Measurements from ENCODE around the gene COX5A. TPM values are rescaled to one million over a fixed set of nuclear protein-coding genes. Genes with fewer than 3 reads are reported as not detected.

COX5A gene
- total and polyA plus RNA-seq, 2 donors (not counting 1 experiment from before 2014, with no cell fraction given) = 53.3 to 77.3 TPM

DNA sequence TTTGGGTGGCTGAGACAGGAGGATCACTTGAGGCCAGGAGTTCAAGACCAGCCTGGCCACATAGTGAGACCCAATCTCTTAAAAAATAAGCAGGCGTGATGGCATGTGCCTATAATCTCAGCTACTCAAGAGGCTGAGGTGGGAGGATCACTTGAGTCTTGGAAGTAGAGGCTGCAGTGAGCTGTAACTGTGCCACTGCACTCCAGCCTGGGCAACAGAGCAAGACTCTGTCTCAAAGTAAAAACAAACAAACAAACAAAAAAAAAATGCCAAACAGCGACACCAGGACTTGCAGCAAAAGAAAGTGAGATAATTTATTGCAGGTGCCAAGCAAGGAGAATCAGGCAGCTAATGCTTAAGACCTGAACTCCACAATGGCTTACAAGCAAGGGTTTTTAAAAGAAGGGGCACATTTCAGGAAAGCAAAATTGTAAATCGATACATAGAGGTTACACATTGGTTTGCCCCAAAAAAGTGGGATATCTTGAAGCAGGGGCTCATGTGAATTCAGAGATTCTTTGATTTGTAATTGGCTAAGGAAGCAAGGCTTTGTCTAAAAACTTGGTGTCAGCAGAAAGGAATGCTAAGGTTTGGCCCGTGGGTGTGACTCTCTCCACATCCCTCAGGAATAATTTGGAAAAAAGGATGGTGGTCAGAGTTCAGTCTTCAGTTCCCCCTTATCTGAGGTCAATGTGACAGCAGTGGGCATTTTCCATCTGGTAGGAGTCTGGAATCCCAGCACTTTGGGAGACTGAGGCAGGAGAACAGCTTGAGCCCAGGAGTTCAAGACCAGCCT, 53.2 kb downstream of the COX5A start:
- Mint-ChIP-seq H3K9me3 (ENCODE audit: insufficient read depth) (no peaks in the 10 kb centered on the region), H3K4me1 (peaks cover 11% of the 10 kb centered on the region), H3K27ac (no peak overlapping the region), H3K4me3 (peak overlapping the region; percentile 23), H3K27me3 (no peaks in the 10 kb centered on the region)
- WGBS (ENCODE audit: insufficient coverage) = 93% methylated on average over 2 of the region's 4 CpGs
- Histone ChIP-seq H3K9ac (ENCODE audit: low read length) (no peak overlapping the region), H3K27me3 (replicated peaks in 1 of 4; ENCODE audit: control extremely low read depth in 1 of 4, control insufficient read depth in 3 of 4, insufficient read depth in 4 of 4, low read length in 3 of 4) (no peaks in the 10 kb centered on the region), H2AFZ (ENCODE audit: insufficient read depth, low read depth, low read length, poor library complexity, severe bottlenecking) (no peak overlapping the region), H3K4me1 (ENCODE audit: control insufficient read depth in 2 of 2, insufficient read depth in 2 of 2, low read length in 2 of 2) (peaks cover 8 to 19% of the 10 kb centered on the region in 2 donors), H3K27ac (ENCODE audit: low read length in 2 of 2) (no peak overlapping the region), H4K20me1 (ENCODE audit: control insufficient read depth, insufficient read depth, low read length, poor library complexity, severe bottlenecking) (no peaks in the 10 kb centered on the region), H3K4me2 (replicated peaks; ENCODE audit: low read depth, low read length, poor library complexity, severe bottlenecking) (no peak overlapping the region), H3K79me2 (ENCODE audit: control insufficient read depth, insufficient read depth, low read length) (peaks cover 5% of the 10 kb centered on the region), H3K36me3 (replicated peaks in 1 of 2; ENCODE audit: control extremely low read depth in 1 of 2, control insufficient read depth in 1 of 2, extremely low read depth in 1 of 2, insufficient read depth in 2 of 2, low read length in 1 of 2) (no peaks in the 10 kb centered on the region), H3K4me3 (ENCODE audit: control extremely low read depth in 1 of 5, extremely low read depth in 1 of 5, insufficient read depth in 1 of 5, low read depth in 2 of 5, low read length in 4 of 5) (no peak overlapping the region), H3K9me3 (ENCODE audit: control extremely low read depth in 1 of 3, control insufficient read depth in 2 of 3, insufficient read depth in 1 of 3, low read length in 2 of 3) (peaks cover 0 to 9% (median 3%) of the 10 kb centered on the region in 3 donors)
- ATAC-seq (ENCODE audit: low read depth) = no peak
- DNase-seq = no peak
- ChIA-PET CTCF (interaction anchor here (1.8 kb wide), 1 partner anchor 17 kb away, joined by 10 read pairs; no protein-coding TSS in a partner anchor), POLR2A (interaction anchor here (1.0 kb wide), 1 partner anchor 15 kb away, joined by 5 read pairs; no protein-coding TSS in a partner anchor)
- TF ChIP-seq EZH2 (IDR thresholded peaks at IDR 0.05; ENCODE audit: borderline replicate concordance, insufficient read depth, low read depth, low read length, poor library complexity, severe bottlenecking) = no peak
- TF ChIP-seq, protein P1, sequence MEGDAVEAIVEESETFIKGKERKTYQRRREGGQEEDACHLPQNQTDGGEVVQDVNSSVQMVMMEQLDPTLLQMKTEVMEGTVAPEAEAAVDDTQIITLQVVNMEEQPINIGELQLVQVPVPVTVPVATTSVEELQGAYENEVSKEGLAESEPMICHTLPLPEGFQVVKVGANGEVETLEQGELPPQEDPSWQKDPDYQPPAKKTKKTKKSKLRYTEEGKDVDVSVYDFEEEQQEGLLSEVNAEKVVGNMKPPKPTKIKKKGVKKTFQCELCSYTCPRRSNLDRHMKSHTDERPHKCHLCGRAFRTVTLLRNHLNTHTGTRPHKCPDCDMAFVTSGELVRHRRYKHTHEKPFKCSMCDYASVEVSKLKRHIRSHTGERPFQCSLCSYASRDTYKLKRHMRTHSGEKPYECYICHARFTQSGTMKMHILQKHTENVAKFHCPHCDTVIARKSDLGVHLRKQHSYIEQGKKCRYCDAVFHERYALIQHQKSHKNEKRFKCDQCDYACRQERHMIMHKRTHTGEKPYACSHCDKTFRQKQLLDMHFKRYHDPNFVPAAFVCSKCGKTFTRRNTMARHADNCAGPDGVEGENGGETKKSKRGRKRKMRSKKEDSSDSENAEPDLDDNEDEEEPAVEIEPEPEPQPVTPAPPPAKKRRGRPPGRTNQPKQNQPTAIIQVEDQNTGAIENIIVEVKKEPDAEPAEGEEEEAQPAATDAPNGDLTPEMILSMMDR (IDR thresholded peaks at IDR 0.05) = no peak
- intact Hi-C loops (cut with micrococcal nuclease) = no loop called here

DNA sequence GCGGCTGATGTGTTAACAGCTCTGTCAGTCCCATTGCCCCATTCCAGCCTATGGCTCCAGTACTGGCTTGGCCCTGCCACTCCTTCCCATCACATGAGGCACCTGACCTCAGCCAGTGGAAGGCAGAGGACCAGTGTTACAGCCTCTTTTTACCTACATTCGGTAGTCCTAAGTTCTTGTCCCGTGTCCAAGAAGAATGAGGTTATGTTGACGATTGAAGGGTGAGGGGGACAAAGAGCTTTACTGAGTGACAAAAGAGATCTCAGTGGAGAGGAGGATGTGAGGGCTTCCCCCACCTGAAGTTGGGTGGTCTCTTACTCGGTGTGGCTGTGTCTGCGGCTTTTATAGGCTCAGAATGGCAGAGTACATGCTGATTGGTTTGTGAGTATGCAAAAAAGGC, 55.3 kb downstream of the COX5A start:
- Mint-ChIP-seq H3K4me3 (no peak overlapping the region), H3K4me1 (peaks cover 4% of the 10 kb centered on the region), H3K27me3 (no peaks in the 10 kb centered on the region), H3K9me3 (ENCODE audit: insufficient read depth) (no peaks in the 10 kb centered on the region), H3K27ac (no peak overlapping the region)
- no peak overlapping the region for H3K9ac ChIP-seq (ENCODE audit: low read length)
- H2AFZ ChIP-seq (ENCODE audit: insufficient read depth, low read depth, low read length, poor library complexity, severe bottlenecking) = no peak overlapping the region
- CTCF ChIA-PET = interaction anchor here (1.2 to 1.5 kb wide), 4 partner anchors 12 to 247 kb away, joined by 3 to 6 read pairs (median 4); no protein-coding TSS in a partner anchor
- H3K4me1 ChIP-seq (ENCODE audit: control insufficient read depth in 2 of 2, insufficient read depth in 2 of 2, low read length in 2 of 2) = peaks cover 3 to 10% of the 10 kb centered on the region in 2 donors
- no peak overlapping the region for H3K4me3 ChIP-seq (ENCODE audit: control extremely low read depth in 1 of 5, extremely low read depth in 1 of 5, insufficient read depth in 1 of 5, low read depth in 2 of 5, low read length in 4 of 5)
- POLR2A ChIA-PET = no interaction called here
- H3K9me3 ChIP-seq (ENCODE audit: control extremely low read depth in 1 of 3, control insufficient read depth in 2 of 3, insufficient read depth in 1 of 3, low read length in 2 of 3) = peaks cover 0 to 9% (median 3%) of the 10 kb centered on the region in 3 donors
- no peaks in the 10 kb centered on the region for H3K79me2 ChIP-seq (ENCODE audit: control insufficient read depth, insufficient read depth, low read length)
- no peak overlapping the region for H3K4me2 ChIP-seq (replicated peaks; ENCODE audit: low read depth, low read length, poor library complexity, severe bottlenecking)
- TF ChIP-seq, protein P1 (IDR thresholded peaks at IDR 0.05) = no peak
- no peak for TF ChIP-seq EZH2 (IDR thresholded peaks at IDR 0.05; ENCODE audit: borderline replicate concordance, insufficient read depth, low read depth, low read length, poor library complexity, severe bottlenecking)
- DNase-seq (no peak), ATAC-seq (ENCODE audit: low read depth) (no peak)
- no peaks in the 10 kb centered on the region for H4K20me1 ChIP-seq (ENCODE audit: control insufficient read depth, insufficient read depth, low read length, poor library complexity, severe bottlenecking)
- intact Hi-C loops (cut with micrococcal nuclease) = no loop called here
- no peak overlapping the region for H3K27ac ChIP-seq (ENCODE audit: low read length in 2 of 2)
- no peaks in the 10 kb centered on the region for H3K36me3 ChIP-seq (replicated peaks in 1 of 2; ENCODE audit: control extremely low read depth in 1 of 2, control insufficient read depth in 1 of 2, extremely low read depth in 1 of 2, insufficient read depth in 2 of 2, low read length in 1 of 2)
- 95% methylated on average over 5 of the region's 6 CpGs for WGBS (ENCODE audit: insufficient coverage)
- H3K27me3 ChIP-seq (replicated peaks in 1 of 4; ENCODE audit: control extremely low read depth in 1 of 4, control insufficient read depth in 3 of 4, insufficient read depth in 4 of 4, low read length in 3 of 4) = no peaks in the 10 kb centered on the region
